ENCODE results near the gene ITPRIP. TPM values are rescaled to one million over a fixed set of nuclear protein-coding genes. Genes with fewer than 3 reads are reported as not detected.

The ITPRIP gene
- total RNA-seq, 1 experiment from 2014 or later = 24.8 TPM

DNA sequence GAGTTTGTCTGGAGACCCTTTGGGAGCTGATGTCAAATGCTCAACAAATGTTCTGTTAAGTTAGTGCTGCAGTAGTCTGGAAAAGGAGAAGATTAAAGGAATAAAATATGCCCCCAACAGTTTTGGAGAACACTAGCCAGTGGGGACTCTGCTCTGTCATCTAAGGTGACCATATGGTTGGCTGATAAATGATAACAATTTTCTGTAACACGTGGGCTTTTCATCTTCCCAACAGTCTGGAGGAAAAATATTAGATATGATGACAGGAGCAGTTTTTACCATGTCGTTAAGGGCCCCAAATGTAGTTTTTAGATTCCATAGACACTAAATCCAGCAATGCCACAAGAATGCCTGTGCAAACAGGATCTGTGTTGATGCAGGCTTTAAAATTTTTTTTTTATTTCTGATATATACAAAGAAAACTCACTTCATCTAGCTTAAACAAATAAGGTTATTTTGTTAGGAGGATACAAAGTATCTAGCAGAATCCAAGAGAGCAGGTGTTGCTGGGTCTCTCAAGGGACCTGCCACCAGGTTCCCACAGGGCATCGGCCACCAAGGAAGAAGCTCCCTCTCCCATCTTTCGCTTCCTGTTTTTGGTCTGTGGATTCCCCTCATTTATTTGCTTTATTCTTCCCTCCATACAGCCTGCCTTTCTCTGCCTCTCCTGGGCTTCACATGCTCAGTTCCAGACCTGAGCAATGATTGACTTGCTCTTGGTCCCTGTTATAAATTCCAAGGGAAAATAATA, 9.2 kb upstream of the ITPRIP start:
- Histone ChIP-seq H3K27me3 (replicated peaks; ENCODE audit: insufficient read depth, low read depth, low read length, poor library complexity) (no peaks in the 10 kb centered on the region), H3K36me3 (ENCODE audit: insufficient read depth, low read length, poor library complexity, severe bottlenecking) (no peaks in the 10 kb centered on the region), H3K27ac (ENCODE audit: low read depth, low read length, poor library complexity, severe bottlenecking) (no peak overlapping the region), H3K4me1 (ENCODE audit: insufficient read depth, low read length, poor library complexity, severe bottlenecking) (peaks cover 5% of the 10 kb centered on the region), H3K9me3 (ENCODE audit: low read depth, low read length, poor library complexity, severe bottlenecking) (no peaks in the 10 kb centered on the region), H3K4me3 (ENCODE audit: low read depth, low read length, poor library complexity, severe bottlenecking) (no peak overlapping the region)
- no TSS peak for BruUV-seq (replicated peaks)
- POLR2A ChIA-PET (ENCODE audit: low non-redundant PET) = interaction anchor here (0.8 kb wide), 1 partner anchor 9 kb away, joined by 3 read pairs; the partner anchor contains the start of gene ITPRIP
- TF ChIP-seq, protein P1, sequence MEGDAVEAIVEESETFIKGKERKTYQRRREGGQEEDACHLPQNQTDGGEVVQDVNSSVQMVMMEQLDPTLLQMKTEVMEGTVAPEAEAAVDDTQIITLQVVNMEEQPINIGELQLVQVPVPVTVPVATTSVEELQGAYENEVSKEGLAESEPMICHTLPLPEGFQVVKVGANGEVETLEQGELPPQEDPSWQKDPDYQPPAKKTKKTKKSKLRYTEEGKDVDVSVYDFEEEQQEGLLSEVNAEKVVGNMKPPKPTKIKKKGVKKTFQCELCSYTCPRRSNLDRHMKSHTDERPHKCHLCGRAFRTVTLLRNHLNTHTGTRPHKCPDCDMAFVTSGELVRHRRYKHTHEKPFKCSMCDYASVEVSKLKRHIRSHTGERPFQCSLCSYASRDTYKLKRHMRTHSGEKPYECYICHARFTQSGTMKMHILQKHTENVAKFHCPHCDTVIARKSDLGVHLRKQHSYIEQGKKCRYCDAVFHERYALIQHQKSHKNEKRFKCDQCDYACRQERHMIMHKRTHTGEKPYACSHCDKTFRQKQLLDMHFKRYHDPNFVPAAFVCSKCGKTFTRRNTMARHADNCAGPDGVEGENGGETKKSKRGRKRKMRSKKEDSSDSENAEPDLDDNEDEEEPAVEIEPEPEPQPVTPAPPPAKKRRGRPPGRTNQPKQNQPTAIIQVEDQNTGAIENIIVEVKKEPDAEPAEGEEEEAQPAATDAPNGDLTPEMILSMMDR (conservative IDR thresholded peaks at IDR 0.05; ENCODE audit: low read depth, low read length) = no peak
- TF ChIP-seq EZH2 (IDR thresholded peaks at IDR 0.05; ENCODE audit: borderline replicate concordance, low read depth, low read length, poor library complexity, severe bottlenecking) = no peak
- CTCF ChIA-PET = interaction anchor here (1.0 kb wide), 1 partner anchor 42 kb away, joined by 3 read pairs; no protein-coding TSS in a partner anchor
- no peak for DNase-seq (ENCODE audit: low spot score)
- intact Hi-C loops (cut with micrococcal nuclease; ENCODE audit: unreplicated experiment) = no loop called here

DNA sequence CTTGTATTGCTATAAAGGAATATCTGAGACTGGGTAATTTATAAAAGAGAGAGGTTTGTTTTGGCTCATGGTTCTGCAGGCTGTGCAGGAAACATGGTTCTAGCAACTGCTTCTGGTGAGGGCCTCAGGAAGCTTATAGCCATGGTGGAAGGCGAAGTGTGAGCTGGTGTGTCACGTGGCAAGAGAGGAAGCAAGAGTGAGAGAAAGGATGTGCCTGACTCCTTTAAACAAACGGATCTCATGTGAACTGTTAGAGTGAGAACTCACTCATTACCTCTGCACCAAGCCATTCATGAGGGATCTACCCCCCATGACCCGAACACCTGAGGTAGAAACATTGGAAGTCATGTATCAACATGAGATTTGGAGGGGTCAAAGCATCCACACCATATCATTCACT, 7.7 kb upstream of the ITPRIP start:
- Histone ChIP-seq H3K27me3 (replicated peaks; ENCODE audit: insufficient read depth, low read depth, low read length, poor library complexity) (no peaks in the 10 kb centered on the region), H3K36me3 (ENCODE audit: insufficient read depth, low read length, poor library complexity, severe bottlenecking) (no peaks in the 10 kb centered on the region), H3K27ac (ENCODE audit: low read depth, low read length, poor library complexity, severe bottlenecking) (no peak overlapping the region), H3K4me3 (ENCODE audit: low read depth, low read length, poor library complexity, severe bottlenecking) (no peak overlapping the region), H3K9me3 (ENCODE audit: low read depth, low read length, poor library complexity, severe bottlenecking) (no peaks in the 10 kb centered on the region), H3K4me1 (ENCODE audit: insufficient read depth, low read length, poor library complexity, severe bottlenecking) (peaks cover 5% of the 10 kb centered on the region)
- no TSS peak for BruUV-seq (replicated peaks)
- ChIA-PET POLR2A (ENCODE audit: low non-redundant PET) (no interaction called here), CTCF (no interaction called here)
- DNase-seq (ENCODE audit: low spot score) = no peak
- TF ChIP-seq, protein P1 (conservative IDR thresholded peaks at IDR 0.05; ENCODE audit: low read depth, low read length) = no peak
- no peak for TF ChIP-seq EZH2 (IDR thresholded peaks at IDR 0.05; ENCODE audit: borderline replicate concordance, low read depth, low read length, poor library complexity, severe bottlenecking)
- intact Hi-C loops (cut with micrococcal nuclease; ENCODE audit: unreplicated experiment) = no loop called here

DNA sequence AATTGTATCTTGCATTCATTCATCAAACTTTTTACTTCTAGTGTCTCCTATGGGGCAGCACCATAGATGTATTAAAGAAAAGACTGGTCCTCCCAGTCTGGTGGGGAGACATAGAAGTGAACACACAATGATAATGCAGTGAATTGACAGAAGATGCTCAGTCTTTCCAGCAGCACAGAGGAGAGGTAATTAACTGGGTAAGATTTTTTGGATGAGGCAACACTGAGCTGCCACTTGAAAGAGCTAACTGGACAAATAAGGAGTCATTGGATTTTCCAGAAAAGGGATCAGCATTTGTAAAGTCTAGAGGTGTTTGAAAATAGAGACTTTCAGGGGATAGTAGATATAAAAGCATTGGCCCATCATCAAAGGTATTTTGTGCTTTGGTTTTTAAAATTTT, 7.2 kb upstream of the ITPRIP start:
- no peaks in the 10 kb centered on the region for H3K27me3 ChIP-seq (replicated peaks; ENCODE audit: insufficient read depth, low read depth, low read length, poor library complexity)
- no TSS peak for BruUV-seq (replicated peaks)
- no peak overlapping the region for H3K4me3 ChIP-seq (ENCODE audit: low read depth, low read length, poor library complexity, severe bottlenecking)
- no peaks in the 10 kb centered on the region for H3K9me3 ChIP-seq (ENCODE audit: low read depth, low read length, poor library complexity, severe bottlenecking)
- no peaks in the 10 kb centered on the region for H3K36me3 ChIP-seq (ENCODE audit: insufficient read depth, low read length, poor library complexity, severe bottlenecking)
- peaks cover 5% of the 10 kb centered on the region for H3K4me1 ChIP-seq (ENCODE audit: insufficient read depth, low read length, poor library complexity, severe bottlenecking)
- H3K27ac ChIP-seq (ENCODE audit: low read depth, low read length, poor library complexity, severe bottlenecking) = no peak overlapping the region
- intact Hi-C loops (cut with micrococcal nuclease; ENCODE audit: unreplicated experiment) = no loop called here
- DNase-seq (ENCODE audit: low spot score) = no peak
- TF ChIP-seq, protein P1 (conservative IDR thresholded peaks at IDR 0.05; ENCODE audit: low read depth, low read length) = no peak
- no peak for TF ChIP-seq EZH2 (IDR thresholded peaks at IDR 0.05; ENCODE audit: borderline replicate concordance, low read depth, low read length, poor library complexity, severe bottlenecking)
- CTCF ChIA-PET = no interaction called here
- POLR2A ChIA-PET (ENCODE audit: low non-redundant PET) = no interaction called here
